ENCODE results near the gene APPBP2. TPM values are rescaled to one million over a fixed set of nuclear protein-coding genes. Genes with fewer than 3 reads are reported as not detected.

Gene APPBP2
- polyA plus RNA-seq, 3 donors = 6.4 to 14.7 (median 10.4) TPM

DNA sequence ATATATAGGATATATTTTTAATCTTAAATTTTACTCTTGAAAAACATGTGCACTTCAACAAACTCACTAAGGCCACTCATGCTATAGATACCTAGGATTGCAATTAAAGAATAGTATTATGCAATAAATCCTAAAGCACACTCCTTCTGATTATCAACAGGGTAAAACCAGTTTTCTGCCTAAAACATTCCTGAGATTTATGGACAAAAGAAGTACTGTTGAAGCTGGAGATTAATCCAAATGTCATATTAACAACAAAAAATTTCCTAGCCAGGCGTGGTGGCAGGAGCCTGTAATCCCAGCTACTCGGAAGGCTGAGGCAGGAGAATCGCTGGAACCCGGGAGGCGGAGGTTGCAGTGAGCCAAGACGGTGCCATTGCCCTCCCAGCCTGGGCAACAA is 82.3 kb downstream of the APPBP2 start:
- peaks cover 18% of the 10 kb centered on the region for H3K4me1 Mint-ChIP-seq
- no peak overlapping the region for H3K4me2 ChIP-seq (replicated peaks; ENCODE audit: extremely low read depth, low read length, poor library complexity, severe bottlenecking)
- H3K4me3 ChIP-seq (replicated peaks in 1 of 3; ENCODE audit: low read depth in 2 of 3, low read length in 3 of 3) = no peak overlapping the region
- H3K9me3 ChIP-seq (replicated peaks in 1 of 2; ENCODE audit: control insufficient read depth in 1 of 2, insufficient read depth in 1 of 2, low read length in 2 of 2) = no peaks in the 10 kb centered on the region
- intact Hi-C loops (cut with micrococcal nuclease) = no loop called here
- H3K27ac ChIP-seq (ENCODE audit: low read depth in 1 of 2, low read length in 2 of 2) = no peak overlapping the region
- no peak for DNase-seq
- no peaks in the 10 kb centered on the region for H3K79me2 ChIP-seq (ENCODE audit: insufficient read depth, low read length)
- TF ChIP-seq CTCF (IDR thresholded peaks at IDR 0.05) = no peak
- no peaks in the 10 kb centered on the region for H3K9me3 Mint-ChIP-seq
- no peak overlapping the region for H3K27ac Mint-ChIP-seq
- H3K36me3 Mint-ChIP-seq = peaks cover 24% of the 10 kb centered on the region in 2 donors
- no peak overlapping the region for H3K9ac ChIP-seq (ENCODE audit: insufficient read depth, low read length, poor library complexity, severe bottlenecking)
- H3K27me3 Mint-ChIP-seq (ENCODE audit: low read depth in 3 of 3) = peaks cover 0 to 2% (median 0%) of the 10 kb centered on the region in 3 donors
- no peak overlapping the region for H2AFZ ChIP-seq (ENCODE audit: insufficient read depth, low read depth, low read length, poor library complexity, severe bottlenecking)
- no peaks in the 10 kb centered on the region for H4K20me1 ChIP-seq (ENCODE audit: insufficient read depth, low read length)
- WGBS (ENCODE audit: insufficient coverage) = 100% methylated on average over 1 of the region's 6 CpGs
- H3K27me3 ChIP-seq (ENCODE audit: control insufficient read depth in 2 of 2, insufficient read depth in 2 of 2, low read length in 2 of 2) = no peaks in the 10 kb centered on the region
- H3K4me1 ChIP-seq (ENCODE audit: control insufficient read depth in 1 of 2, insufficient read depth in 2 of 2, low read length in 2 of 2) = peaks cover 7 to 12% of the 10 kb centered on the region in 2 donors
- peaks cover 24 to 48% of the 10 kb centered on the region in 2 donors for H3K36me3 ChIP-seq (replicated peaks in 1 of 2; ENCODE audit: control insufficient read depth in 1 of 2, insufficient read depth in 2 of 2, low read length in 2 of 2)
- H3K4me3 Mint-ChIP-seq = no peak overlapping the region

GRCh38 chr17:60442271-60443173 is 83.5 kb downstream of the APPBP2 start:
- Mint-ChIP-seq H3K4me1 (peaks cover 23% of the 10 kb centered on the region), H3K27ac (peak overlapping the region in 1 of 7 donors; percentile 10), H3K27me3 (ENCODE audit: low read depth in 3 of 3) (peaks cover 0 to 4% (median 2%) of the 10 kb centered on the region in 3 donors), H3K36me3 (peaks cover 12% of the 10 kb centered on the region in 2 donors), H3K9me3 (no peaks in the 10 kb centered on the region), H3K4me3 (no peak overlapping the region)
- H3K9ac ChIP-seq (ENCODE audit: insufficient read depth, low read length, poor library complexity, severe bottlenecking) = no peak overlapping the region
- H3K27ac ChIP-seq (ENCODE audit: low read depth in 1 of 2, low read length in 2 of 2) = no peak overlapping the region
- no peaks in the 10 kb centered on the region for H3K9me3 ChIP-seq (replicated peaks in 1 of 2; ENCODE audit: control insufficient read depth in 1 of 2, insufficient read depth in 1 of 2, low read length in 2 of 2)
- no peak overlapping the region for H2AFZ ChIP-seq (ENCODE audit: insufficient read depth, low read depth, low read length, poor library complexity, severe bottlenecking)
- H3K36me3 ChIP-seq (replicated peaks in 1 of 2; ENCODE audit: control insufficient read depth in 1 of 2, insufficient read depth in 2 of 2, low read length in 2 of 2) = peaks cover 14 to 37% of the 10 kb centered on the region in 2 donors
- H4K20me1 ChIP-seq (ENCODE audit: insufficient read depth, low read length) = no peaks in the 10 kb centered on the region
- intact Hi-C loops (cut with micrococcal nuclease) = no loop called here
- H3K4me3 ChIP-seq (replicated peaks in 1 of 3; ENCODE audit: low read depth in 2 of 3, low read length in 3 of 3) = no peak overlapping the region
- no peak for TF ChIP-seq CTCF (IDR thresholded peaks at IDR 0.05)
- no peak for DNase-seq
- peaks cover 7 to 12% of the 10 kb centered on the region in 2 donors for H3K4me1 ChIP-seq (ENCODE audit: control insufficient read depth in 1 of 2, insufficient read depth in 2 of 2, low read length in 2 of 2)
- 100% methylated on average over 1 of the region's 6 CpGs for WGBS (ENCODE audit: insufficient coverage)
- no peak overlapping the region for H3K4me2 ChIP-seq (replicated peaks; ENCODE audit: extremely low read depth, low read length, poor library complexity, severe bottlenecking)
- H3K27me3 ChIP-seq (ENCODE audit: control insufficient read depth in 2 of 2, insufficient read depth in 2 of 2, low read length in 2 of 2) = no peaks in the 10 kb centered on the region
- H3K79me2 ChIP-seq (ENCODE audit: insufficient read depth, low read length) = no peaks in the 10 kb centered on the region
